Activated T-cell treated with anti-CD3 and anti-CD28 coated beads, Interleukin-2, amount 50 U/mL, for 24 hours (primary cell): ENCODE data around the gene RER1.
"Not testable (repeated sequence)": the region's sequence is repeated elsewhere in the genome, so short reads cannot be mapped to it uniquely, and the experiment has no call there.

ENCODE experiments used
- DNase-seq: peaks from one replicate; pipeline ENCODE4 v3.0.0-alpha.2; 2020
- H3K27ac Mint-ChIP-seq: 2 replicates; pipeline ENCODE4 v1.8.0; 2020; ENCODE audit warnings: mild to moderate bottlenecking, mixed read lengths
- H3K27me3 Mint-ChIP-seq: 2 replicates; pipeline ENCODE4 v1.8.0; 2020; ENCODE audit warnings: mixed read lengths
- H3K36me3 Mint-ChIP-seq: 2 replicates; pipeline ENCODE4 v1.8.0; 2020; ENCODE audit warnings: low read depth, mixed read lengths
- H3K4me1 Mint-ChIP-seq: 2 replicates; pipeline ENCODE4 v1.8.0; 2020; ENCODE audit warnings: low read depth, mixed read lengths
- H3K4me3 Mint-ChIP-seq: 2 replicates; pipeline ENCODE4 v1.8.0; 2020; ENCODE audit warnings: mild to moderate bottlenecking, moderate library complexity, mixed read lengths
- H3K9me3 Mint-ChIP-seq: 2 replicates; pipeline ENCODE4 v1.8.0; 2020; ENCODE audit warnings: mixed read lengths

The RER1 gene

GRCh38 chr1:2440346-2440745, 48.7 kb downstream of the RER1 start:
- H3K4me1 Mint-ChIP-seq, DNase-seq, H3K4me3 Mint-ChIP-seq: not testable (repeated sequence)

DNA sequence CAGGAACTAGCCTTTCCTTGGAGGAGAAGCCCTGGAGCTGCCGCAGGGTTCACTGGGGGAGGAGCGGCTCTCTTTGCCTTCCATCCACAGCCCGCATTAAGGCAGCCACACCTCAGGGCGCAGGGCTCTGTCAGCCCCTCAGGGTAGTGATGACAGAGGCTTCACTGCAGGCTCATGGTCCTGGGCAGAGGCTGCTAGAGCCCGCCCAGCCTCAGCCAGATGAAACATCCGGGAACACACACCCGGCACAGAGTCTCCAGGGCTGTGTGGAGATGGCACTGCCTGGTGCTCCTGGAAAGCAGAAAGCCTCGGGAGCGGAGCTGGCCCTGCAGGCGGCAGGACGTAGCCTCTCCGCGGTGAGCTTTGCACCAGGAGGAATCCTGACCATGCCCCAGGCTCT, 50.1 kb downstream of the RER1 start:
- Mint-ChIP-seq H3K9me3 (no peaks in the 10 kb centered on the region), H3K36me3 (no peaks in the 10 kb centered on the region), H3K27ac (no peak overlapping the region), H3K4me1 (peaks cover 1% of the 10 kb centered on the region), H3K4me3 (no peak overlapping the region), H3K27me3 (peaks cover 17% of the 10 kb centered on the region)
- no peak for DNase-seq

More at GRCh38 chr1:2440346-2440745, 48.7 kb downstream of the RER1 start:
- H3K9me3 Mint-ChIP-seq, H3K36me3 Mint-ChIP-seq, H3K27ac Mint-ChIP-seq: not testable (repeated sequence)
- H3K27me3 Mint-ChIP-seq: peaks cover 17% of the 10 kb centered on the region

DNA sequence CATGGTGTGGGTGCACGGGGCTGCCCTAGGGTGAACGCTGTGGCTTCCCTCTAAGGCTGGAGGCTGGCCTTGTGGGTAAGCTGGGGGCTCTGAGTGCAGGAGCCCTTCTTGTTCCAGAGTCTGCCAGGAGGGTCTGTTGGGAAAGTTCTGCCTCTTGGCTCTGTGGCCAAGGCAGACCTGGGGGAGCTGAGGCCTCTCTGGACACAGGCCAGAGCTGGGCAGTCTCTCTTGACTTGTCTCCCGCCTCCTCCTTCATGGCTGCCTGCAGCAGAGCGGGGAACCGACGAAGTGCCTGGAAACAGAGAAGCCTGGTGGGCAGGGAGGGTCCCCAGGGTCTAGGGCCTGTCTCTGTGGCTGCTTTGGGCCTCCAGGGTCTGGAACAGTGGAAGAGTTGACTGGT, 51.0 kb downstream of the RER1 start:
- Mint-ChIP-seq H3K4me3 (no peak overlapping the region), H3K27ac (no peak overlapping the region), H3K27me3 (peaks cover 17% of the 10 kb centered on the region), H3K36me3 (no peaks in the 10 kb centered on the region), H3K4me1 (peaks cover 1% of the 10 kb centered on the region), H3K9me3 (no peaks in the 10 kb centered on the region)
- no peak for DNase-seq

- Mint-ChIP-seq H3K9me3 (no peaks in the 10 kb centered on the region), H3K4me3 (no peak overlapping the region), H3K27ac (no peak overlapping the region), H3K4me1 (peaks cover 1% of the 10 kb centered on the region), H3K36me3 (no peaks in the 10 kb centered on the region), H3K27me3 (peaks cover 17% of the 10 kb centered on the region)
- peak; percentile 46 for DNase-seq
Measured at GRCh38 chr1:2443277-2444137, 51.9 kb downstream of the RER1 start.

DNA sequence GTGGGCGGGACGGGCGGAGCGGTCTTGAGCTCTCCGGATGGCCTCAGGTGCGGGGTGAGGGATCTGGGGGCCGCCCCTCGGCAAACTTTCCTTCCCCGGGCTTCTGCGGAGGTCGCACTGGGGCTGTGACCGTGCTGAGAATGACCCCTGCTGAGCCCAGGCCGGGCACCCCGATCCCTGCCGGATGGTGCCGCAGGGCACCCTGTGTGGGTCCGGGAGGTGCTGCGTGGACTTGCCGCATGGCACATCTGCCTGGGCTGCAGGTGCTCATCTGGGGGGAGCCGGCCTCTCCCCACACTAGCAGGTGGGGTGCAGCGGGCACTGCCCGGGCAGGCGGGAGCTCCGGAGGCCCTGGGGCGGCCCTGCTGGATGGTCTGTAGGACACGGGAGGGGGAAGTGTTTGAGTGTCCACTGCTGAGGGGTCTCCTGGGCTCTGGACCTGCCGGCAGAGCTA, 52.5 kb downstream of the RER1 start:
- Mint-ChIP-seq H3K27ac (no peak overlapping the region), H3K27me3 (peaks cover 17% of the 10 kb centered on the region), H3K36me3 (no peaks in the 10 kb centered on the region), H3K9me3 (no peaks in the 10 kb centered on the region), H3K4me1 (peaks cover 1% of the 10 kb centered on the region), H3K4me3 (no peak overlapping the region)
- DNase-seq: no peak

DNA sequence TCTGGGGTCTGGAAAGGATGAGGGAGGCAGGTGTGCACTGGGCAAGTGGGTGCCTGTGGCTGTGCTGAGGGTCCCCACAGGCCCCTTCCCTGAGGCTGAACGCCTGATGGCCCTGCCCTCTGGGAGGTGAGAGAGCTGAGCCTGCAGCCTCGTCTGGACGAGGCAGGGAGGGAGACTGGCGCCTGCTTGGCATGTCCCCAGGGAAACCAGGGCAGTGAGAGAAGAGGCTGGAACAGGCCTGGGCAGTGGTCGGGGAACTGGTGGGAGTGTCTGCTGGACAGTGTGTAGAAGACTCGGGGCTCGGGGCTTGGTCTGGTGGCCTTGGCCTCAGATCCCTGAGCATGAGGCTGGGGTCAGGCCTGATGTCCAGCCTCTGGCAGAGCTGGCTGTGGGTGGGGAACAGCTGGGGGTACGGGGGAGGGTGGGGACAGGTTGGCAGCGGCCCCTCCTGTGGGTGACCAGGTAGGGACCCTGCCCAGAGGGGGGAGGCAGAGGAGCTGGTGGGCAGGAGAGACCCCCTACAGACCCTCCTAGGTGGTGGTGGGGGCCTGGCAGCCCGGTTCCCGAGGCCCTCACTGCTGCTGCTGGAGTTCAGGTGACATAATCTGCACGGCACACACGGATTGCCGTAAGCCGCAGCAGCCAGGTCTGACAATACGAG, 53.7 kb downstream of the RER1 start:
- H3K27ac Mint-ChIP-seq: no peak overlapping the region
- H3K4me1 Mint-ChIP-seq: peaks cover 1% of the 10 kb centered on the region
- H3K9me3 Mint-ChIP-seq: no peaks in the 10 kb centered on the region
- H3K4me3 Mint-ChIP-seq: no peak overlapping the region
- DNase-seq: no peak
- no peaks in the 10 kb centered on the region for H3K36me3 Mint-ChIP-seq
- peaks cover 17% of the 10 kb centered on the region for H3K27me3 Mint-ChIP-seq

GRCh38 chr1:2445823-2446215, 54.2 kb downstream of the RER1 start:
- Mint-ChIP-seq H3K4me3 (no peak overlapping the region), H3K4me1 (peaks cover 1% of the 10 kb centered on the region), H3K27me3 (peaks cover 17% of the 10 kb centered on the region), H3K27ac (no peak overlapping the region), H3K36me3 (no peaks in the 10 kb centered on the region), H3K9me3 (no peaks in the 10 kb centered on the region)
- DNase-seq: no peak

DNA sequence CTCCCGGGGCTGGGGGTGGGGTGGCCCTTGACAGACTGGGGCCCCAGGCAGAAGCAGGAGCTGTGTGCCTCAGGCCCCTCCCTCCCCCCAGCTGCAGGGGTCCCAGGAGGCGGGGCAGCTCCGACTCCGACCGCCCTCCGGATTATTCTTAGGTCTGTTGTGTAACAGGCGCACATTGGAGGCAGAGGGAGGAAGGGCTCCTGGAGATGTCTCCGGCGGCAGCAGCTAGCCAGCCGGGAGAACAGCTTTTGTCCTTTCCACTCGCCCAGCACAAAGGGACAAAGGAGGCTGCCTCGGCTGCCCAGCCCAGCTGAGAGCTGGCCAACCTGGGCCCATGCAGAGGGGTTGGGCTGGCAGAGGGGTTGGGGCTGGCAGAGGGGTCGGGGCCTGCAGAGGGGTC, 54.8 kb downstream of the RER1 start:
- Mint-ChIP-seq H3K27ac (no peak overlapping the region), H3K9me3 (no peaks in the 10 kb centered on the region), H3K36me3 (no peaks in the 10 kb centered on the region), H3K4me3 (no peak overlapping the region), H3K27me3 (peaks cover 17% of the 10 kb centered on the region), H3K4me1 (peaks cover 1% of the 10 kb centered on the region)
- DNase-seq: no peak

- H3K9me3 Mint-ChIP-seq: no peaks in the 10 kb centered on the region
- H3K4me3 Mint-ChIP-seq: no peak overlapping the region
- peaks cover 1% of the 10 kb centered on the region for H3K4me1 Mint-ChIP-seq
- no peaks in the 10 kb centered on the region for H3K36me3 Mint-ChIP-seq
- peaks cover 17% of the 10 kb centered on the region for H3K27me3 Mint-ChIP-seq
- no peak overlapping the region for H3K27ac Mint-ChIP-seq
- DNase-seq: no peak
Measured at GRCh38 chr1:2446861-2447260, 55.2 kb downstream of the RER1 start.

DNA sequence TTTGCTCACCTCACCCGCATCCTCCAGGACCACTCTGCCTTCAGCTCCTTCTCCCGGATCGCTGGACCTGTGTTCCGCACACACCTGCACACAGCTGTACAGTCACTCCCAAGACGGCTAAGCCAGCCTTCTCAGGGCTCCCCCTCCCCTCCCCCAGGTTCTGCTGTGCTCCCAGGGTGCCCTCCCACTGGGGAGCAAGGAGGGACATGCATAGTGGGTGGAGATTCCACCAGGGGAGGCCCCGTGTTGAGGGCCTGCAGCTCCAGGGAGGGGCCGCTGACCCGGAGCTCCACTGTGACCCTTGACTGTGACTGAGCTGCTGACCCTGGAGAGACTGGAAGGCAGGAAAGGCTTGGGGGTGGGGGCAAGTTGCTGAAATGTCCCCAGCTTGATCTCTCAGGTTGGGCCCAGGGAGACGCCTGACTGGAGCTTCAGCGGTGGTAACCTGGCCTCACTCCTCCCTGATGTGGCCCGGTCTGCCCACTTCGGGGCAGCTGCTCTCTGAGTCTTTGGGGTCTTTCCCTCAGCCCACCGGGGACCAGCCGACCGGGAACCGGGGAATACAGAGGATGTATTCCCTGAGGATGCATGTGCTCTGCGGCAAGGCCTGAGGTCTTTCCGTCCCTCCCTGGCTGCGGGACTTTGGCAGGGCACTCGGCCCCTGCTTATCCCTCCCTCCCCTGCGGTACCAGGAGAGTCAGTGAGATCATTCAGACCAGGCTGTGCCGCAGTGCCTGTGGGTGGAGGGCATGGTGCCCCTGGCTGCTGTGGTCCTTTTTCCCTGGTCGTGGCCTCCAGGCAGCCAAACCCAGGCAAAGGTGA, 55.8 kb downstream of the RER1 start:
- H3K36me3 Mint-ChIP-seq: no peaks in the 10 kb centered on the region
- H3K27me3 Mint-ChIP-seq: peaks cover 17% of the 10 kb centered on the region
- DNase-seq: no peak
- peaks cover 1% of the 10 kb centered on the region for H3K4me1 Mint-ChIP-seq
- H3K27ac Mint-ChIP-seq: no peak overlapping the region
- no peak overlapping the region for H3K4me3 Mint-ChIP-seq
- no peaks in the 10 kb centered on the region for H3K9me3 Mint-ChIP-seq

DNA sequence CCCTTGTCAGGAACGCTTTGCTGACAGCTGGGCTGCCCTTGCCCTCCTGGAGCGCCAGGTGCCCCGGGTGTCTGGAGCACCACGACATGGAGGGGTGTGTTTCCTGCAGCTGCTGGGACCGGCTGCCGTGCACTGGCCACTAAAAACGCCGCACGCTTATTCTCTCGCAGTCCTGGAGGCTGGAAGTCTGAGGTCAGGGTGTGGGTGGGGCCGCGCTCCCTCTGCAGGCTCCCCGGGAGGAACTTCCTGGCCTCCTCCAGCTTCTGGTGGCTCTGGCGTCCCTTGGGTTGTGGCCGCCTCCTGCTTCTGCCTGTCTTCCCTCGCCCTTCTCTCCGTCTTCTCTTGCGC, 56.4 kb downstream of the RER1 start:
- DNase-seq: no peak
- Mint-ChIP-seq H3K36me3 (no peaks in the 10 kb centered on the region), H3K4me3 (no peak overlapping the region), H3K4me1 (no peaks in the 10 kb centered on the region), H3K27me3 (peaks cover 13% of the 10 kb centered on the region), H3K27ac (no peak overlapping the region), H3K9me3 (no peaks in the 10 kb centered on the region)

DNA sequence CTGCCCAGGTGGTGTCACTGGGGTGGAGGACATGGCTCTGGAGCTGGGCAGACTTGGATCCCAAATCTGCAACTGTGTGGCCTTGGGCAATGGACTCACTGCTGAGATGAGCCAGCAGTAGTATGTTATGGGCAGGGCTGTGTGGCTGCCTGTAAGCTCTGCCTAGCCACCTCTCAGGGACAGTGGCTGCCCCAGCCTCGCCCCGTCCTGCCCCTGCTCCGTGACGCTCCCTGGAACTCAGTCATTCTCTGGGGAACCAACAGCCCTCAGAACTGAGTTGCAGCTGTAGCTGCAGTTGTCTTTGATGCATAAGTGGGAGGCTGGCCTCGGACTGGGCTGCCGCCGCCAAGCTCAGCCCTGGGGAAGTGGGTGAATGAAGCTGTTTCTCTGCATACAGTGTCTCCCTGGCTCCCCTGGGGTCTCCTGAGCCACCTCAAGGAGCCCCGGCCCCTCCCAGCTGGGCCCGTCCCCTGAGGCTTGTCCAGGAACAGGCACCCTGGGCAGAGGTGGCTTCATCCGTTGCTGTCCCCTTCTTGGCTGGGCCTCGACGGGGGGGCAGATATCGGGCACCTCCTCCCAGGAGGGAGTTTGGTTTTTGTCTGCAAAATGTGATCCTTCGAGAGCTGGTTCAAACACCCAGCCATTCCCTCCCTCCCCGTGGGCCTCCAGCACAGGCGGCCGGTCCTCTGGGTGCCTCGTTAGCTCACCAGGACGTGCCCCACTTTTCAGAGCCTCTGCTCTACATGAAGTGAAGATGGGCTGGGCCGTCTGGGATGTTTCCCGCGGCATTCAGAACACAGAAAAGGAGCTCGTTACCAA, 58.2 kb downstream of the RER1 start:
- DNase-seq: no peak
- H3K4me3 Mint-ChIP-seq: no peak overlapping the region
- H3K4me1 Mint-ChIP-seq: no peaks in the 10 kb centered on the region
- H3K36me3 Mint-ChIP-seq: no peaks in the 10 kb centered on the region
- H3K9me3 Mint-ChIP-seq: no peaks in the 10 kb centered on the region
- no peak overlapping the region for H3K27ac Mint-ChIP-seq
- peaks cover 5% of the 10 kb centered on the region for H3K27me3 Mint-ChIP-seq

GRCh38 chr1:2451741-2452140, 60.1 kb downstream of the RER1 start:
- Mint-ChIP-seq H3K9me3 (no peaks in the 10 kb centered on the region), H3K36me3 (no peaks in the 10 kb centered on the region), H3K27me3 (no peaks in the 10 kb centered on the region), H3K4me3 (no peak overlapping the region), H3K4me1 (no peaks in the 10 kb centered on the region), H3K27ac (no peak overlapping the region)
- no peak for DNase-seq
